GM21390 (cell line): Measurements from ENCODE around the gene NPHP4.

Source experiments
- ATAC-seq: cut with Tn5 transposase; IDR thresholded peaks from one replicate; pipeline ENCODE4 v1.9.1; 2021; ENCODE audit not compliant: unreplicated experiment

Gene NPHP4

GRCh38 chr1:5883129-5884048 is 108.8 kb downstream of the NPHP4 start:
- ATAC-seq: no peak

GRCh38 chr1:5882367-5883128 is 109.7 kb downstream of the NPHP4 start:
- ATAC-seq: no peak

- ATAC-seq: no peak
Observed at GRCh38 chr1:5881526-5882222, 110.6 kb downstream of the NPHP4 start.

- ATAC-seq: no peak
Observed at GRCh38 chr1:5880630-5881405, 111.4 kb downstream of the NPHP4 start.

GRCh38 chr1:5879421-5879820 is 112.8 kb downstream of the NPHP4 start:
- ATAC-seq: no peak

- no peak for ATAC-seq
Observed at GRCh38 chr1:5878971-5879370, 113.3 kb downstream of the NPHP4 start.

- ATAC-seq: no peak
Observed at GRCh38 chr1:5877683-5878530, 114.3 kb downstream of the NPHP4 start.

GRCh38 chr1:5877001-5877400 is 115.2 kb downstream of the NPHP4 start:
- no peak for ATAC-seq

GRCh38 chr1:5876094-5876650 is 116.1 kb downstream of the NPHP4 start:
- ATAC-seq: no peak

GRCh38 chr1:5875345-5875910 is 116.8 kb downstream of the NPHP4 start:
- no peak for ATAC-seq

GRCh38 chr1:5874416-5875110 is 117.7 kb downstream of the NPHP4 start:
- no peak for ATAC-seq

GRCh38 chr1:5873556-5873955 is 118.7 kb downstream of the NPHP4 start:
- no peak for ATAC-seq

- no peak for ATAC-seq
Observed at GRCh38 chr1:5872886-5873285, 119.3 kb downstream of the NPHP4 start.

- no peak for ATAC-seq
Observed at GRCh38 chr1:5868931-5869500, 123.2 kb downstream of the NPHP4 start.

- no peak for ATAC-seq
Observed at GRCh38 chr1:5865774-5866173, 126.5 kb downstream of the NPHP4 start.

GRCh38 chr1:5865056-5865455 is 127.2 kb downstream of the NPHP4 start:
- ATAC-seq: no peak

- no peak for ATAC-seq
Observed at GRCh38 chr1:5864256-5864655, 128.0 kb downstream of the NPHP4 start.

- no peak for ATAC-seq
Observed at GRCh38 chr1:5863238-5863637, 129.0 kb downstream of the NPHP4 start.
